Colonic mucosa (tissue), 4 donors: ENCODE results near the gene SUCLG1. TPM values are rescaled to one million over a fixed set of nuclear protein-coding genes. Genes with fewer than 3 reads are reported as not detected.

ENCODE experiments used
- DNase-seq: peaks from one replicate; pipeline ENCODE4 v3.0.0-alpha.2; 2020
- H3K27ac ChIP-seq: fragments of 200-600 bp; one replicate; pipeline ENCODE4 v1.8.0; 2021
- H3K27me3 ChIP-seq: fragments of 200-600 bp; one replicate; pipeline ENCODE4 v1.8.0; 2021
- H3K36me3 ChIP-seq: fragments of 200-600 bp; one replicate; pipeline ENCODE4 v1.8.0; 2021
- H3K4me1 ChIP-seq: fragments of 200-600 bp; one replicate; pipeline ENCODE4 v1.8.0; 2021; ENCODE audit warnings: mild to moderate bottlenecking
- H3K4me3 ChIP-seq: fragments of 200-600 bp; one replicate; pipeline ENCODE4 v1.8.0; 2021
- H3K9ac ChIP-seq, 2 donors: one replicate each; pipeline ENCODE4 v1.7.0; 2013; ENCODE audit warnings: control low read depth in 2 of 2, low read depth in 2 of 2, low read length in 2 of 2
- H3K9me3 ChIP-seq: fragments of 200-600 bp; one replicate; pipeline ENCODE4 v1.8.0; 2021
- CTCF ChIP-seq: fragments of 200-600 bp; IDR thresholded peaks from one replicate; pipeline ENCODE4 v1.8.0; 2022; ENCODE audit warnings: antibody characterized with exemption, mild to moderate bottlenecking
- intact Hi-C: fragments of 100-400 bp; cut with DNase I; formaldehyde crosslinking; loops from one replicate; pipeline ENCODE4 v1.14.1; 2022
- total RNA-seq, 2 donors: library from RNA; stranded (reverse); fragmentation: NEBNext Ultra II Directional in 1 of 2; extraction: Animal tissue kit (Norgen Biotek cat#: 25700) in 1 of 2; gene quantifications; one replicate each; pipeline ENCODE4 v1.2.1, GENCODE V29; 2021
- donor health status: healthy.
- donor health status: DM: no; HTN: no; CAD: no.
- donor health status: DM: no; HTN: no; CAD: no.

SUCLG1 gene
- total RNA-seq, 2 donors from 2014 or later, result 249 to 253 TPM

DNA sequence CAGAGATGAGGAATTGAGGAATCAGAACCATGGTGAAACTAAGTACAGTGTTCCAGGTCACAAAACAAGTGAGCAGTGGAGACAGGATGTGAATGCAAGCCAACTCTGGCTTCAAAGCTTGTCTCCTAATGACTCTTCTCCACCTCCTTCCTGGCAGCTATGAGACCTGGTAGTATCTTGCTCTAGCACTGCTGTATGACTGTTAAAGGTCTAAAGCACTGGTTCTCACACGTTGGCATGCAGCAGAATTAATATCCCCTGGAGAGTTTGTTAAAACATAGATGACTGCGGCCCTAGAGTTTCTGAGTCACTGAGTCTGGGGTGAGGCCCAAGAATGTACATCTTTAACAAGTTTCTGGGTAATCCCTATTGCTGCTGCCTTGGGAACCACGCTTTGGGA, 63.3 kb downstream of the SUCLG1 start:
- H3K9ac ChIP-seq, result no peak overlapping the region
- H3K27ac ChIP-seq, result no peak overlapping the region
- no peak overlapping the region for H3K4me3 ChIP-seq
- H3K9me3 ChIP-seq, result no peaks in the 10 kb centered on the region
- intact Hi-C loops, result no loop called here
- no peaks in the 10 kb centered on the region for H3K27me3 ChIP-seq
- no peaks in the 10 kb centered on the region for H3K4me1 ChIP-seq
- DNase-seq, result no peak
- H3K36me3 ChIP-seq, result no peaks in the 10 kb centered on the region
- TF ChIP-seq CTCF, result no peak

- H3K4me1 ChIP-seq, result no peaks in the 10 kb centered on the region
- no peak for DNase-seq
These were observed 64.5 kb downstream of the SUCLG1 start for GRCh38 chr2:84394628-84395027.

GRCh38 chr2:84393829-84394228, 65.3 kb downstream of the SUCLG1 start:
- Histone ChIP-seq H3K4me1 (no peaks in the 10 kb centered on the region), H3K27ac (no peak overlapping the region), H3K27me3 (no peaks in the 10 kb centered on the region), H3K4me3 (no peak overlapping the region), H3K9me3 (no peaks in the 10 kb centered on the region), H3K36me3 (no peaks in the 10 kb centered on the region), H3K9ac (no peak overlapping the region)
- intact Hi-C loops, result no loop called here
- TF ChIP-seq CTCF, result no peak
- no peak for DNase-seq

More at GRCh38 chr2:84394628-84395027, 64.5 kb downstream of the SUCLG1 start:
- no peaks in the 10 kb centered on the region for H3K9me3 ChIP-seq
- intact Hi-C loops, result no loop called here
- no peak overlapping the region for H3K27ac ChIP-seq
- no peaks in the 10 kb centered on the region for H3K27me3 ChIP-seq
- H3K9ac ChIP-seq, result no peak overlapping the region
- H3K36me3 ChIP-seq, result no peaks in the 10 kb centered on the region
- TF ChIP-seq CTCF, result no peak
- H3K4me3 ChIP-seq, result no peak overlapping the region

- no peak for DNase-seq
- Histone ChIP-seq H3K9me3 (no peaks in the 10 kb centered on the region), H3K4me1 (no peaks in the 10 kb centered on the region), H3K36me3 (no peaks in the 10 kb centered on the region), H3K27ac (no peak overlapping the region), H3K27me3 (no peaks in the 10 kb centered on the region), H3K4me3 (no peak overlapping the region), H3K9ac (no peak overlapping the region)
- TF ChIP-seq CTCF, result no peak
- intact Hi-C loops, result no loop called here
These were observed 69.3 kb downstream of the SUCLG1 start for GRCh38 chr2:84389794-84390193.

GRCh38 chr2:84388921-84389490, 70.1 kb downstream of the SUCLG1 start:
- H3K4me1 ChIP-seq, result no peaks in the 10 kb centered on the region
- DNase-seq, result no peak
- no peak overlapping the region for H3K4me3 ChIP-seq
- no peaks in the 10 kb centered on the region for H3K27me3 ChIP-seq
- no peak overlapping the region for H3K27ac ChIP-seq
- intact Hi-C loops, result no loop called here
- no peaks in the 10 kb centered on the region for H3K9me3 ChIP-seq
- TF ChIP-seq CTCF, result no peak
- no peak overlapping the region for H3K9ac ChIP-seq
- no peaks in the 10 kb centered on the region for H3K36me3 ChIP-seq
